Measurements from ENCODE around the gene FAM184B.

GRCh38 chr4:17701138-17701839 is 80.1 kb downstream of the FAM184B start:
- TF ChIP-seq CTCF (conservative IDR thresholded peaks at IDR 0.05; ENCODE audit: low read length) (no peak), EZH2phosphoT487 (IDR thresholded peaks at IDR 0.05; ENCODE audit: borderline replicate concordance) (no peak)
